ENCODE results near the gene STK10.

STK10 gene

GRCh38 chr5:172091956-172092732 is 95.9 kb downstream of the STK10 start:
- DNase-seq (ENCODE audit: low spot score): no peak
- ChIA-PET CTCF (interaction anchor here (0.6 to 0.7 kb wide), 3 partner anchors 156 to 471 kb away, joined by 4 to 5 read pairs (median 4); no protein-coding TSS in a partner anchor), POLR2A (ENCODE audit: low non-redundant PET) (no interaction called here)
- H3K27ac ChIP-seq: peak overlapping the region; percentile 5; the same call in 1 of the 2 replicates
- TF ChIP-seq, protein P1, sequence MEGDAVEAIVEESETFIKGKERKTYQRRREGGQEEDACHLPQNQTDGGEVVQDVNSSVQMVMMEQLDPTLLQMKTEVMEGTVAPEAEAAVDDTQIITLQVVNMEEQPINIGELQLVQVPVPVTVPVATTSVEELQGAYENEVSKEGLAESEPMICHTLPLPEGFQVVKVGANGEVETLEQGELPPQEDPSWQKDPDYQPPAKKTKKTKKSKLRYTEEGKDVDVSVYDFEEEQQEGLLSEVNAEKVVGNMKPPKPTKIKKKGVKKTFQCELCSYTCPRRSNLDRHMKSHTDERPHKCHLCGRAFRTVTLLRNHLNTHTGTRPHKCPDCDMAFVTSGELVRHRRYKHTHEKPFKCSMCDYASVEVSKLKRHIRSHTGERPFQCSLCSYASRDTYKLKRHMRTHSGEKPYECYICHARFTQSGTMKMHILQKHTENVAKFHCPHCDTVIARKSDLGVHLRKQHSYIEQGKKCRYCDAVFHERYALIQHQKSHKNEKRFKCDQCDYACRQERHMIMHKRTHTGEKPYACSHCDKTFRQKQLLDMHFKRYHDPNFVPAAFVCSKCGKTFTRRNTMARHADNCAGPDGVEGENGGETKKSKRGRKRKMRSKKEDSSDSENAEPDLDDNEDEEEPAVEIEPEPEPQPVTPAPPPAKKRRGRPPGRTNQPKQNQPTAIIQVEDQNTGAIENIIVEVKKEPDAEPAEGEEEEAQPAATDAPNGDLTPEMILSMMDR (conservative IDR thresholded peaks at IDR 0.05; ENCODE audit: low read depth): no peak

GRCh38 chr5:172090976-172091547 is 97.0 kb downstream of the STK10 start:
- TF ChIP-seq, protein P1 (conservative IDR thresholded peaks at IDR 0.05; ENCODE audit: low read depth): no peak
- CTCF ChIA-PET: interaction anchor here (0.7 to 1.0 kb wide), 3 partner anchors 17 to 176 kb away, joined by 3 to 5 read pairs (median 5); no protein-coding TSS in a partner anchor
- POLR2A ChIA-PET (ENCODE audit: low non-redundant PET): no interaction called here
- peak; percentile 84 for DNase-seq (ENCODE audit: low spot score)
- H3K27ac ChIP-seq: peak overlapping the region; percentile 5; the same call in 1 of the 2 replicates

- no peak for DNase-seq (ENCODE audit: low spot score)
- no peak overlapping the region for H3K27ac ChIP-seq
- ChIA-PET CTCF (interaction anchor here (0.6 kb wide), 1 partner anchor 1975 kb away, joined by 4 read pairs; no protein-coding TSS in a partner anchor), POLR2A (ENCODE audit: low non-redundant PET) (no interaction called here)
- TF ChIP-seq, protein P1 (conservative IDR thresholded peaks at IDR 0.05; ENCODE audit: low read depth): no peak
Measured at GRCh38 chr5:172089298-172090117, 98.5 kb downstream of the STK10 start.

DNA sequence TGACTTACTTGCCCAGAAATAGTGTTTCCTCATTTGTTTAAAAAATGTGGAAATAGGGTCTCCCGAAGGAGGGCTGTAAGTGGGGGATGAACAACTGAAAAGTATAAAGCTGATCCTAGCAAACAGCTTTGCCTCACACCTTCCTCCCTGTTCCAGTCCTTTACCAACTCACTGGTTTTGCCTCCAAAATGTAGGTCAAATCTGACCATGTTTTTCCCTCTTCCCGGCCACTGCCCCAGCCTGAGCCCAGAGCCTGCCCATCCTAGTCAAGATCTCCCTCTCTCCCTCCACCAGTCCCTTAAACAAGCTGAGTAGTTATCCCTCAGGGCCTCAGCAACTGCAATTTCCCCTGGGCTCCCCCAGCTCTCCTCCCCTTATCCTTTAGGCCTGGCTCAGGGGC is 99.2 kb downstream of the STK10 start:
- no peak for DNase-seq (ENCODE audit: low spot score)
- ChIA-PET POLR2A (ENCODE audit: low non-redundant PET) (no interaction called here), CTCF (interaction anchor here (0.6 kb wide), 1 partner anchor 1974 kb away, joined by 4 read pairs; no protein-coding TSS in a partner anchor)
- TF ChIP-seq, protein P1 (conservative IDR thresholded peaks at IDR 0.05; ENCODE audit: low read depth): no peak
- no peak overlapping the region for H3K27ac ChIP-seq

GRCh38 chr5:172086194-172086975 is 101.6 kb downstream of the STK10 start:
- TF ChIP-seq, protein P1 (conservative IDR thresholded peaks at IDR 0.05; ENCODE audit: low read depth): no peak
- no peak for DNase-seq (ENCODE audit: low spot score)
- ChIA-PET POLR2A (ENCODE audit: low non-redundant PET) (no interaction called here), CTCF (interaction anchor here (0.6 kb wide), 1 partner anchor 157 kb away, joined by 3 read pairs; no protein-coding TSS in a partner anchor)
- peak overlapping the region; percentile 8; the same call in 1 of the 2 replicates for H3K27ac ChIP-seq
